H9 (cell line): ENCODE measurements around the gene SRP19. TPM values are rescaled to one million over a fixed set of nuclear protein-coding genes. Genes with fewer than 3 reads are reported as not detected.

Experiments
- DNase-seq: peaks from one replicate; pipeline ENCODE4 v3.0.0-alpha.2; 2017
- H2AFZ ChIP-seq: one replicate; pipeline ENCODE4 v1.6.1; 2013; ENCODE audit warnings: mild to moderate bottlenecking, low read length, control low read depth, moderate library complexity
- H2AK5ac ChIP-seq: 2 replicates; pipeline ENCODE4 v1.6.1; 2013; ENCODE audit warnings: low read length, control low read depth, mixed read lengths; ENCODE audit not compliant: insufficient read length
- H2BK120ac ChIP-seq: one replicate; pipeline ENCODE4 v1.6.1; 2013; ENCODE audit warnings: low read depth, mild to moderate bottlenecking, low read length, control low read depth, inconsistent platforms; ENCODE audit not compliant: poor library complexity, severe bottlenecking
- H2BK12ac ChIP-seq: 2 replicates; pipeline ENCODE4 v1.6.1; 2013; ENCODE audit warnings: low read length, control low read depth, mixed read lengths, low read depth; ENCODE audit not compliant: insufficient read length
- H2BK15ac ChIP-seq: 2 replicates; pipeline ENCODE4 v1.6.1; 2013; ENCODE audit warnings: low read depth, low read length, control low read depth
- H2BK20ac ChIP-seq: one replicate; pipeline ENCODE4 v1.6.1; 2013; ENCODE audit warnings: low read depth, mild to moderate bottlenecking, low read length, control low read depth, inconsistent platforms; ENCODE audit not compliant: poor library complexity, severe bottlenecking
- H2BK5ac ChIP-seq: 2 replicates; pipeline ENCODE4 v1.6.1; 2013; ENCODE audit warnings: low read length, control low read depth, mixed read lengths; ENCODE audit not compliant: insufficient read length
- H3K14ac ChIP-seq: 2 replicates; pipeline ENCODE4 v1.6.1; 2013; ENCODE audit warnings: low read length, control low read depth; ENCODE audit not compliant: insufficient read depth
- H3K18ac ChIP-seq: 2 replicates; pipeline ENCODE4 v1.6.1; 2013; ENCODE audit warnings: low read depth, mild to moderate bottlenecking, mixed read lengths, low read length, control low read depth; ENCODE audit not compliant: insufficient read length
- H3K23ac ChIP-seq: 2 replicates; pipeline ENCODE4 v1.6.1; 2013; ENCODE audit warnings: low read length, control low read depth, mixed read lengths, low read depth; ENCODE audit not compliant: insufficient read length
- H3K23me2 ChIP-seq: 2 replicates; pipeline ENCODE4 v1.6.1; 2013; ENCODE audit warnings: low read depth, mild to moderate bottlenecking, mixed read lengths, low read length, control low read depth; ENCODE audit not compliant: insufficient read length, poor library complexity, severe bottlenecking
- H3K27ac ChIP-seq: 2 replicates; pipeline ENCODE4 v1.5.1; 2013; ENCODE audit warnings: low read length, control low read depth, mixed read lengths, low read depth; ENCODE audit not compliant: insufficient read length
- H3K27me3 ChIP-seq: 2 replicates; pipeline ENCODE4 v1.6.1; 2013; ENCODE audit warnings: low read length, control low read depth, inconsistent platforms; ENCODE audit not compliant: insufficient read depth
- H3K4ac ChIP-seq: 2 replicates; pipeline ENCODE4 v1.6.1; 2013; ENCODE audit warnings: low read depth, mild to moderate bottlenecking, control low read depth, inconsistent platforms, low read length, moderate library complexity
- H3K4me1 ChIP-seq: 2 replicates; pipeline ENCODE4 v1.6.1; 2013; ENCODE audit warnings: low read length, control low read depth, inconsistent platforms; ENCODE audit not compliant: insufficient read depth
- H3K4me2 ChIP-seq: 2 replicates; pipeline ENCODE4 v1.6.1; 2013; ENCODE audit warnings: low read length, control low read depth, mixed read lengths; ENCODE audit not compliant: insufficient read length, insufficient read depth
- H3K56ac ChIP-seq: 2 replicates; pipeline ENCODE4 v1.6.1; 2013; ENCODE audit warnings: low read depth, mild to moderate bottlenecking, mixed read lengths, low read length, control low read depth; ENCODE audit not compliant: insufficient read length
- H3K79me1 ChIP-seq: 2 replicates; pipeline ENCODE4 v1.6.1; 2013; ENCODE audit warnings: low read depth, mild to moderate bottlenecking, moderate library complexity, low read length, control low read depth, inconsistent platforms; ENCODE audit not compliant: insufficient read depth, poor library complexity, severe bottlenecking
- H3K79me2 ChIP-seq: 2 replicates; pipeline ENCODE4 v1.6.1; 2013; ENCODE audit warnings: low read length, control low read depth, inconsistent platforms; ENCODE audit not compliant: insufficient read depth
- H3K9ac ChIP-seq: 2 replicates; pipeline ENCODE4 v1.6.1; 2013; ENCODE audit warnings: low read length, control low read depth, mixed read lengths; ENCODE audit not compliant: insufficient read length; ENCODE audit errors: extremely low read depth
- H3K9me3 ChIP-seq: one replicate; pipeline ENCODE4 v1.6.1; 2013; ENCODE audit warnings: low read depth, low read length, inconsistent platforms; ENCODE audit not compliant: control insufficient read depth
- H3T11ph ChIP-seq: one replicate; pipeline ENCODE4 v1.6.1; 2013; ENCODE audit warnings: mild to moderate bottlenecking, low read length, control low read depth, inconsistent platforms
- H4K20me1 ChIP-seq: one replicate; pipeline ENCODE4 v1.6.1; 2013; ENCODE audit not compliant: control insufficient read depth, insufficient read length, insufficient read depth
- H4K5ac ChIP-seq: 2 replicates; pipeline ENCODE4 v1.6.1; 2013; ENCODE audit warnings: low read depth, mild to moderate bottlenecking, mixed read lengths, low read length, control low read depth; ENCODE audit not compliant: insufficient read length
- H4K8ac ChIP-seq: replicated peaks from 2 replicates; pipeline ENCODE4 v1.6.1; 2013; ENCODE audit warnings: low read length, control low read depth, mixed read lengths, low read depth; ENCODE audit not compliant: insufficient read length
- H4K91ac ChIP-seq: 2 replicates; pipeline ENCODE4 v1.6.1; 2013; ENCODE audit warnings: low read depth, mild to moderate bottlenecking, moderate library complexity, mixed read lengths, low read length, control low read depth; ENCODE audit not compliant: insufficient read length
- H3K27ac Mint-ChIP-seq, 3 experiments: 2 replicates in 2 of 3; 3 replicates in 1 of 3; pipeline ENCODE4 v1.8.0; 2020 to 2021; ENCODE audit warnings: mixed read lengths in 3 of 3, mild to moderate bottlenecking in 1 of 3, moderate library complexity in 1 of 3
- H3K27me3 Mint-ChIP-seq: 2 replicates; pipeline ENCODE4 v1.8.0; 2021; ENCODE audit warnings: low read depth, mild to moderate bottlenecking, moderate library complexity, mixed read lengths
- H3K36me3 Mint-ChIP-seq, 3 experiments: 2 replicates in 2 of 3; 3 replicates in 1 of 3; pipeline ENCODE4 v1.8.0; 2020 to 2021; ENCODE audit warnings: low read depth in 3 of 3, mixed read lengths in 3 of 3; ENCODE audit not compliant: insufficient read depth in 1 of 3
- H3K4me1 Mint-ChIP-seq, 2 experiments: 2 replicates each; pipeline ENCODE4 v1.8.0; 2020; ENCODE audit warnings: mixed read lengths in 2 of 2
- H3K4me3 Mint-ChIP-seq, 2 experiments: 2 replicates in 1 of 2; 3 replicates in 1 of 2; pipeline ENCODE4 v1.8.0; 2020 to 2021; ENCODE audit warnings: mild to moderate bottlenecking in 2 of 2, mixed read lengths in 2 of 2, moderate library complexity in 1 of 2
- H3K9me3 Mint-ChIP-seq, 2 experiments: 2 replicates in 1 of 2; 3 replicates in 1 of 2; pipeline ENCODE4 v1.8.0; 2020; ENCODE audit warnings: mild to moderate bottlenecking in 2 of 2, mixed read lengths in 2 of 2, moderate library complexity in 1 of 2
- WGBS: extraction: QIAGEN DNeasy Blood & Tissue Kit; methylation state at CpG from one replicate; pipeline ENCODE4 v1.1.7; 2013; ENCODE audit warnings: missing lambda C conversion rate, low lambda C conversion rate, mixed read lengths; ENCODE audit not compliant: insufficient read length; ENCODE audit errors: extremely low coverage; 5-methylcytosine and 5-hydroxymethylcytosine counted together
- total RNA-seq: library from RNA; stranded (reverse); gene quantifications from 2 replicates; pipeline ENCODE4 v1.2.1, GENCODE V29; 2021
- TF ChIP-seq, protein P1 (sequence below): fragments of 200-600 bp; sonication (generic); conservative IDR thresholded peaks from 3 replicates; pipeline ENCODE4 v1.8.0; 2021; ENCODE audit warnings: antibody characterized with exemption, mild to moderate bottlenecking

Gene SRP19
- total RNA-seq, 1 experiment from 2014 or later: 78.9 TPM

- Histone ChIP-seq H2BK15ac (no peak overlapping the region), H3K56ac (no peak overlapping the region), H4K8ac (no peak overlapping the region), H4K91ac (no peak overlapping the region), H4K5ac (no peak overlapping the region), H2BK120ac (no peak overlapping the region), H3K9ac (no peak overlapping the region), H2BK20ac (no peak overlapping the region), H2BK12ac (no peak overlapping the region), H2BK5ac (no peak overlapping the region), H3K27me3 (no peaks in the 10 kb centered on the region), H3K4ac (no peak overlapping the region), H3K79me2 (no peaks in the 10 kb centered on the region), H3K27ac (no peak overlapping the region), H4K20me1 (no peaks in the 10 kb centered on the region), H3K14ac (no peak overlapping the region), H3K23me2 (no peaks in the 10 kb centered on the region), H3K9me3 (no peaks in the 10 kb centered on the region), H2AFZ (no peak overlapping the region), H3K18ac (no peak overlapping the region), H3K79me1 (no peaks in the 10 kb centered on the region), H2AK5ac (no peak overlapping the region), H3K4me1 (peaks cover 2% of the 10 kb centered on the region; the same call in 1 of the 2 replicates), H3K23ac (no peak overlapping the region), H3K4me2 (no peak overlapping the region), H3T11ph (no peak overlapping the region)
- Mint-ChIP-seq H3K4me3 (no peak overlapping the region), H3K36me3 (peaks cover 24 to 40% (median 30%) of the 10 kb centered on the region in 3 experiments), H3K27me3 (no peaks in the 10 kb centered on the region), H3K27ac (peak overlapping the region; percentile 63 to 89 (median 83); a peak in 6 of 7 replicates), H3K9me3 (no peaks in the 10 kb centered on the region), H3K4me1 (peaks cover 25 to 33% of the 10 kb centered on the region in 2 experiments)
- DNase-seq: no peak
- TF ChIP-seq, protein P1, sequence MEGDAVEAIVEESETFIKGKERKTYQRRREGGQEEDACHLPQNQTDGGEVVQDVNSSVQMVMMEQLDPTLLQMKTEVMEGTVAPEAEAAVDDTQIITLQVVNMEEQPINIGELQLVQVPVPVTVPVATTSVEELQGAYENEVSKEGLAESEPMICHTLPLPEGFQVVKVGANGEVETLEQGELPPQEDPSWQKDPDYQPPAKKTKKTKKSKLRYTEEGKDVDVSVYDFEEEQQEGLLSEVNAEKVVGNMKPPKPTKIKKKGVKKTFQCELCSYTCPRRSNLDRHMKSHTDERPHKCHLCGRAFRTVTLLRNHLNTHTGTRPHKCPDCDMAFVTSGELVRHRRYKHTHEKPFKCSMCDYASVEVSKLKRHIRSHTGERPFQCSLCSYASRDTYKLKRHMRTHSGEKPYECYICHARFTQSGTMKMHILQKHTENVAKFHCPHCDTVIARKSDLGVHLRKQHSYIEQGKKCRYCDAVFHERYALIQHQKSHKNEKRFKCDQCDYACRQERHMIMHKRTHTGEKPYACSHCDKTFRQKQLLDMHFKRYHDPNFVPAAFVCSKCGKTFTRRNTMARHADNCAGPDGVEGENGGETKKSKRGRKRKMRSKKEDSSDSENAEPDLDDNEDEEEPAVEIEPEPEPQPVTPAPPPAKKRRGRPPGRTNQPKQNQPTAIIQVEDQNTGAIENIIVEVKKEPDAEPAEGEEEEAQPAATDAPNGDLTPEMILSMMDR: no peak
- no CpG with 5 or more reads among the region's 2 CpGs for WGBS
Measured at GRCh38 chr5:112823181-112823580, 37.9 kb upstream of the SRP19 start.
